Astrocyte (in vitro differentiated cells and primary cell): ENCODE results near the gene ISG15. TPM values are rescaled to one million over a fixed set of nuclear protein-coding genes. Genes with fewer than 3 reads are reported as not detected.

ENCODE experiments used
- DNase-seq: peaks from one replicate; pipeline ENCODE4 v3.0.0-alpha.2; 2010; ENCODE audit warnings: low read depth
- FAIRE-seq: peaks from 2 replicates; lab custom pipeline; 2011; peaks lifted over from hg19 to GRCh38; lab: Jason Lieb, UNC
- H2AFZ ChIP-seq: 2 replicates; pipeline ENCODE4 v1.6.0; 2012; ENCODE audit warnings: low read depth, low read length, inconsistent platforms
- H3K27ac ChIP-seq: 2 replicates; pipeline ENCODE4 v1.5.1; 2011; ENCODE audit warnings: low read depth, low read length, inconsistent platforms
- H3K27me3 ChIP-seq: 2 replicates; pipeline ENCODE4 v1.6.0; 2011; ENCODE audit warnings: low read length, inconsistent platforms; ENCODE audit not compliant: insufficient read depth
- H3K36me3 ChIP-seq: 2 replicates; pipeline ENCODE4 v1.5.1; 2011; ENCODE audit warnings: low read length, inconsistent platforms; ENCODE audit not compliant: insufficient read depth
- H3K4me1 ChIP-seq: 2 replicates; pipeline ENCODE4 v1.5.1; 2011; ENCODE audit warnings: low read length, inconsistent platforms; ENCODE audit not compliant: insufficient read depth
- H3K4me2 ChIP-seq: 2 replicates; pipeline ENCODE4 v1.6.0; 2012; ENCODE audit warnings: low read length, inconsistent platforms
- H3K4me3 ChIP-seq: 2 replicates; pipeline ENCODE4 v1.5.1; 2011; ENCODE audit warnings: low read depth, mild to moderate bottlenecking, low read length, inconsistent platforms; ENCODE audit not compliant: insufficient read depth
- H3K79me2 ChIP-seq: 2 replicates; pipeline ENCODE4 v1.6.0; 2012; ENCODE audit warnings: mild to moderate bottlenecking, low read length, inconsistent platforms; ENCODE audit not compliant: insufficient read depth
- H3K9ac ChIP-seq: 2 replicates; pipeline ENCODE4 v1.6.0; 2012; ENCODE audit warnings: mild to moderate bottlenecking, low read length, inconsistent platforms
- H3K9me3 ChIP-seq: 2 replicates; pipeline ENCODE4 v1.5.1; 2012; ENCODE audit warnings: low read depth, mild to moderate bottlenecking, low read length, inconsistent platforms; ENCODE audit not compliant: insufficient read depth
- H4K20me1 ChIP-seq: 2 replicates; pipeline ENCODE4 v1.6.0; 2012; ENCODE audit warnings: low read length, inconsistent platforms; ENCODE audit not compliant: insufficient read depth
- H3K27ac Mint-ChIP-seq: one replicate; pipeline ENCODE4 v1.8.0; 2021; ENCODE audit warnings: mild to moderate bottlenecking, mixed read lengths; ENCODE audit not compliant: unreplicated experiment
- H3K27me3 Mint-ChIP-seq: one replicate; pipeline ENCODE4 v1.8.0; 2021; ENCODE audit warnings: low read depth, mixed read lengths; ENCODE audit not compliant: unreplicated experiment
- H3K36me3 Mint-ChIP-seq: one replicate; pipeline ENCODE4 v1.8.0; 2021; ENCODE audit warnings: low read depth, mixed read lengths; ENCODE audit not compliant: unreplicated experiment
- H3K4me1 Mint-ChIP-seq: one replicate; pipeline ENCODE4 v1.8.0; 2021; ENCODE audit warnings: low read depth, mixed read lengths; ENCODE audit not compliant: unreplicated experiment
- H3K4me3 Mint-ChIP-seq: one replicate; pipeline ENCODE4 v1.8.0; 2021; ENCODE audit warnings: mild to moderate bottlenecking, moderate library complexity, mixed read lengths; ENCODE audit not compliant: unreplicated experiment
- H3K9me3 Mint-ChIP-seq: one replicate; pipeline ENCODE4 v1.8.0; 2021; ENCODE audit warnings: mild to moderate bottlenecking, mixed read lengths; ENCODE audit not compliant: unreplicated experiment
- EZH2 ChIP-seq: IDR thresholded peaks from 2 replicates; pipeline ENCODE4 v1.6.1; 2012; ENCODE audit warnings: mild to moderate bottlenecking, low read length, inconsistent platforms; ENCODE audit not compliant: insufficient read depth
- total RNA-seq: library from RNA; stranded (reverse); gene quantifications from 2 replicates; pipeline ENCODE4 v1.2.1, GENCODE V29; 2021
- TF ChIP-seq, protein P1 (sequence below): IDR thresholded peaks from 2 replicates; pipeline ENCODE4 v1.5.1; 2011; ENCODE audit warnings: low read depth, mild to moderate bottlenecking, inconsistent platforms, low read length, moderate library complexity; ENCODE audit not compliant: insufficient read depth

Gene ISG15
- total RNA-seq, 1 donor from 2014 or later, result 1,830 TPM

DNA sequence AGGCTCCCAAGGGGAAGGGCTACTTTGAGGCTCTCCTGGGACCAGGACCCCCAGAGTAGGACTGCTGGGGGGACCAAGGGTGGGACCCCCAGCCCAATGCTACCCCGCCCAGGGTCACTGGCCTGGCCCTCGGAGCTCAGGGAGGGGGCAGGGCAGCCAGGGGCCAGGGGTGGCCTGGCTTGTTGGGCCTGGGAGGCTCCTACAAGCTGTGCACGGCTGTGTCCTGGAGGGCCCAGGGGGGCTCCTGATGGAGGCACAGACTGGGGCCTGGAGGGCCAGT lies 15.6 kb upstream of the ISG15 start:
- Mint-ChIP-seq H3K4me3 (peak overlapping the region; percentile 50), H3K9me3 (peaks cover 1% of the 10 kb centered on the region), H3K36me3 (peaks cover 7% of the 10 kb centered on the region), H3K27ac (peak overlapping the region; percentile 69), H3K27me3 (peaks cover under 1% of the 10 kb centered on the region), H3K4me1 (peaks cover 9% of the 10 kb centered on the region)
- H3K27me3 ChIP-seq, result no peaks in the 10 kb centered on the region
- DNase-seq (no peak), FAIRE-seq (no peak)
- no peak overlapping the region for H2AFZ ChIP-seq
- H3K36me3 ChIP-seq, result no peaks in the 10 kb centered on the region
- peaks cover 2% of the 10 kb centered on the region for H3K9me3 ChIP-seq
- H3K79me2 ChIP-seq, result no peaks in the 10 kb centered on the region
- H3K27ac ChIP-seq, result no peak overlapping the region
- peaks cover 16% of the 10 kb centered on the region for H4K20me1 ChIP-seq
- peak overlapping the region; percentile 95 for H3K4me2 ChIP-seq
- no peak for TF ChIP-seq EZH2
- TF ChIP-seq, protein P1, sequence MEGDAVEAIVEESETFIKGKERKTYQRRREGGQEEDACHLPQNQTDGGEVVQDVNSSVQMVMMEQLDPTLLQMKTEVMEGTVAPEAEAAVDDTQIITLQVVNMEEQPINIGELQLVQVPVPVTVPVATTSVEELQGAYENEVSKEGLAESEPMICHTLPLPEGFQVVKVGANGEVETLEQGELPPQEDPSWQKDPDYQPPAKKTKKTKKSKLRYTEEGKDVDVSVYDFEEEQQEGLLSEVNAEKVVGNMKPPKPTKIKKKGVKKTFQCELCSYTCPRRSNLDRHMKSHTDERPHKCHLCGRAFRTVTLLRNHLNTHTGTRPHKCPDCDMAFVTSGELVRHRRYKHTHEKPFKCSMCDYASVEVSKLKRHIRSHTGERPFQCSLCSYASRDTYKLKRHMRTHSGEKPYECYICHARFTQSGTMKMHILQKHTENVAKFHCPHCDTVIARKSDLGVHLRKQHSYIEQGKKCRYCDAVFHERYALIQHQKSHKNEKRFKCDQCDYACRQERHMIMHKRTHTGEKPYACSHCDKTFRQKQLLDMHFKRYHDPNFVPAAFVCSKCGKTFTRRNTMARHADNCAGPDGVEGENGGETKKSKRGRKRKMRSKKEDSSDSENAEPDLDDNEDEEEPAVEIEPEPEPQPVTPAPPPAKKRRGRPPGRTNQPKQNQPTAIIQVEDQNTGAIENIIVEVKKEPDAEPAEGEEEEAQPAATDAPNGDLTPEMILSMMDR, result no peak
- no peak overlapping the region for H3K4me3 ChIP-seq
- peak overlapping the region; percentile 97 for H3K9ac ChIP-seq
- H3K4me1 ChIP-seq, result peaks cover 14% of the 10 kb centered on the region

DNA sequence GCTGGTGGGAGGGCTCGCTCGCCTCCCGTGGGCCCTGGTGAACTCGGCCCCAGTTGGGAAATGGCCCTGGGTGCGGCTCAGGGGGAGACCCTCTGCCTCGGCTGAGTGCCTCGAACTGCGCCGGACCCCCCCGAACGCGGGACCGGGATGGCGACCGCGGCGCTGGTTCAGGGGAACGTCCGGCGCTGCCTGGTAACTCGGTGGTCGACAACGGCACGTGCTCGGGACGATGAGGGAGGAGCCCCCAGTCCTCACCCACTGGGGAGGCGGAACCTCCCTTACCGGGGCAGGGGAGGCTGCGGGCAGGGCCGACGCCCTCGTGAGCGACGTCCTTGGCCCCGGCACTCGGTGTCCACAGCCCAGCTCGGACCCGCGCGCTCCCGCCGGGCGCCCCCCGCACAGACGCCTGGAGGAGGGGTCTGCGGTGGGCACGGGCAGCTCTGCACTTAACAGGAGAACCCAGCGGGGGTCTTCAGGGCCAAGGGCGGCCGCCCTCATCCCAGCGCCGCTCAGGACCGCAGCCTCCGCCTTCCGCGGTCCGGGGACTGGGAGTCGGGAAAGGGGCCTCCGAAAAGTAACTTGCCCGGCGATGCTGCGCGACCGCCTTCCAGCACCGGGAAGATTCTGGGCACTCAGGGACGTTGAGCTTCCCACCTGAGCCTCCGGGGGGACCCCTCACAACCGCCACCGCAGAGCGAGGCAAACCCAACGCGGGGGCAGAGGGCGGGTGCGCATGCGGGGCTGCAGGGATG lies 15.1 kb upstream of the ISG15 start:
- H3K9ac ChIP-seq, result peak overlapping the region; percentile 97
- H3K36me3 Mint-ChIP-seq, result peaks cover 7% of the 10 kb centered on the region
- H3K36me3 ChIP-seq, result no peaks in the 10 kb centered on the region
- H4K20me1 ChIP-seq, result peaks cover 21% of the 10 kb centered on the region
- H3K4me3 Mint-ChIP-seq, result peak overlapping the region; percentile 77
- no peak overlapping the region for H2AFZ ChIP-seq
- H3K79me2 ChIP-seq, result no peaks in the 10 kb centered on the region
- no peaks in the 10 kb centered on the region for H3K9me3 Mint-ChIP-seq
- peaks cover 9% of the 10 kb centered on the region for H3K4me1 Mint-ChIP-seq
- H3K4me3 ChIP-seq, result peak overlapping the region; percentile 59
- H3K27ac Mint-ChIP-seq, result no peak overlapping the region
- peaks cover 14% of the 10 kb centered on the region for H3K4me1 ChIP-seq
- H3K9me3 ChIP-seq, result no peaks in the 10 kb centered on the region
- DNase-seq, result no peak
- TF ChIP-seq, protein P1, result no peak
- TF ChIP-seq EZH2, result peak; percentile 34
- no peaks in the 10 kb centered on the region for H3K27me3 Mint-ChIP-seq
- no peak overlapping the region for H3K27ac ChIP-seq
- no peak for FAIRE-seq
- peak overlapping the region; percentile 95 for H3K4me2 ChIP-seq
- no peaks in the 10 kb centered on the region for H3K27me3 ChIP-seq

DNA sequence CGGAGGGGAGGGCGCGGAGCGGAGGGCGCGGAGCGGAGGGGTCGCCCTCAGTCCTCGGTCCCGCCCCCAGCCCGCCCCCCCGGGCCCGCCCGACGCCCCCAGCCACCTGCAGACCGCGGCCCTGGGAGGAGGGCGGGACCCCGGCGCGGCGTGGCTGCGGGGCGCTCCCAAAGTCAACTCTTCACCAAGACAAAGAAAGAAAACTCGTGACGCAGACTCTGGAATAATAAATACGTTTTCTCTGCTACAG lies 14.6 kb upstream of the ISG15 start:
- no peak overlapping the region for H3K27ac Mint-ChIP-seq
- H3K27me3 Mint-ChIP-seq, result no peaks in the 10 kb centered on the region
- DNase-seq (no peak), FAIRE-seq (no peak)
- H3K36me3 ChIP-seq, result no peaks in the 10 kb centered on the region
- peaks cover 25% of the 10 kb centered on the region for H4K20me1 ChIP-seq
- H3K9ac ChIP-seq, result peak overlapping the region; percentile 97
- peaks cover 9% of the 10 kb centered on the region for H3K4me1 Mint-ChIP-seq
- H3K9me3 ChIP-seq, result no peaks in the 10 kb centered on the region
- peak overlapping the region; percentile 95 for H3K4me2 ChIP-seq
- peaks cover 8% of the 10 kb centered on the region for H3K36me3 Mint-ChIP-seq
- peaks cover 14% of the 10 kb centered on the region for H3K4me1 ChIP-seq
- peak overlapping the region; percentile 59 for H3K4me3 ChIP-seq
- no peaks in the 10 kb centered on the region for H3K27me3 ChIP-seq
- H2AFZ ChIP-seq, result no peak overlapping the region
- TF ChIP-seq EZH2, result no peak
- TF ChIP-seq, protein P1, result no peak
- no peaks in the 10 kb centered on the region for H3K9me3 Mint-ChIP-seq
- no peaks in the 10 kb centered on the region for H3K79me2 ChIP-seq
- peak overlapping the region; percentile 70 for H3K4me3 Mint-ChIP-seq
- H3K27ac ChIP-seq, result no peak overlapping the region
